Tibial artery (tissue), 4 donors: ENCODE results near the gene FZD7.

Source experiments
- DNase-seq, 2 donors: peaks; one replicate each; pipeline ENCODE4 v3.0.0-alpha.2; 2019
- H3K27ac ChIP-seq, 2 donors: fragments of 200-600 bp; sonication (generic) in 1 of 2; 1 replicate in 1 of 2; 2 replicates in 1 of 2; pipeline ENCODE4 v1.5.1; 2018 to 2019; ENCODE audit warnings: mild to moderate bottlenecking in 1 of 2
- H3K27me3 ChIP-seq, 2 donors: fragments of 200-600 bp; sonication (generic) in 1 of 2; one replicate each; pipeline versions ENCODE4 v1.5.1 to v1.6.0; 2016 to 2019
- H3K36me3 ChIP-seq, 3 donors: fragments of 200-600 bp; sonication (generic) in 2 of 3; one replicate each; pipeline ENCODE4 v1.5.1; 2016 to 2019; ENCODE audit warnings: mild to moderate bottlenecking in 2 of 3
- H3K4me1 ChIP-seq, 4 donors: fragments of 200-600 bp; sonication (generic) in 2 of 4; 1 replicate in 3 of 4; 2 replicates in 1 of 4; pipeline ENCODE4 v1.5.1; 2016 to 2019
- H3K4me3 ChIP-seq, 2 donors: fragments of 200-600 bp; sonication (generic) in 1 of 2; 1 replicate in 1 of 2; 2 replicates in 1 of 2; pipeline ENCODE4 v1.5.1; 2018 to 2019; ENCODE audit warnings: mild to moderate bottlenecking in 2 of 2
- H3K9me3 ChIP-seq, 3 donors: fragments of 200-600 bp; sonication (generic) in 1 of 3; one replicate each; pipeline ENCODE4 v1.5.1; 2016 to 2019
- CTCF ChIP-seq, 2 experiments: fragments of 200-600 bp in 1 of 2; fragments of 450-650 bp in 1 of 2; IDR thresholded peaks; one replicate each; pipeline ENCODE4 v1.5.1; 2017 to 2019; ENCODE audit warnings: antibody characterized with exemption in 2 of 2, mild to moderate bottlenecking in 1 of 2, moderate library complexity in 1 of 2
- intact Hi-C: fragments of 100-400 bp; cut with DNase I; formaldehyde crosslinking; loops from one replicate; pipeline ENCODE4 v1.15.0; 2023; ENCODE audit warnings: low total_unique reads

The FZD7 gene

GRCh38 chr2:202036601-202037037 lies 3.0 kb downstream of the FZD7 start:
- Histone ChIP-seq H3K27ac (peak overlapping the region; percentile 58 to 99), H3K36me3 (no peaks in the 10 kb centered on the region), H3K4me1 (peaks cover 0 to 66% (median 38%) of the 10 kb centered on the region in 4 donors), H3K4me3 (peak overlapping the region; percentile 81 to 96), H3K9me3 (no peaks in the 10 kb centered on the region), H3K27me3 (no peaks in the 10 kb centered on the region)
- TF ChIP-seq CTCF (IDR thresholded peaks at IDR 0.05): no peak
- DNase-seq: no peak
- intact Hi-C loops: loop anchor here (5.0 kb wide), 3 partner anchors 141 to 239 kb away; no protein-coding TSS in a partner anchor

- no peak for DNase-seq
- H3K9me3 ChIP-seq: no peaks in the 10 kb centered on the region
- no peak for TF ChIP-seq CTCF (IDR thresholded peaks at IDR 0.05)
- intact Hi-C loops: loop anchor here (5.0 kb wide), 3 partner anchors 140 to 240 kb away; no protein-coding TSS in a partner anchor
- H3K27ac ChIP-seq: peak overlapping the region; percentile 58 to 99
- H3K27me3 ChIP-seq: no peaks in the 10 kb centered on the region
- H3K4me1 ChIP-seq: peaks cover 0 to 61% (median 36%) of the 10 kb centered on the region in 4 donors
- H3K4me3 ChIP-seq: peak overlapping the region; percentile 81 to 96
- no peaks in the 10 kb centered on the region for H3K36me3 ChIP-seq
These were observed 3.4 kb downstream of the FZD7 start for GRCh38 chr2:202037086-202037485.

- peaks cover 0 to 58% (median 35%) of the 10 kb centered on the region in 4 donors for H3K4me1 ChIP-seq
These were observed 5.0 kb downstream of the FZD7 start for GRCh38 chr2:202038471-202039277.

GRCh38 chr2:202039278-202040078 lies 5.8 kb downstream of the FZD7 start:
- H3K27ac ChIP-seq: peak overlapping the region in 1 of 2 donors; percentile 99
- no peak for TF ChIP-seq CTCF (IDR thresholded peaks at IDR 0.05)
- H3K36me3 ChIP-seq: no peaks in the 10 kb centered on the region
- peak overlapping the region; percentile 0 to 11 for H3K4me3 ChIP-seq
- intact Hi-C loops: loop anchor here (5.0 kb wide), 3 partner anchors 138 to 242 kb away; no protein-coding TSS in a partner anchor
- no peak for DNase-seq
- no peaks in the 10 kb centered on the region for H3K9me3 ChIP-seq
- H3K27me3 ChIP-seq: no peaks in the 10 kb centered on the region
- H3K4me1 ChIP-seq: peaks cover 0 to 58% (median 35%) of the 10 kb centered on the region in 4 donors

More at GRCh38 chr2:202038471-202039277, 5.0 kb downstream of the FZD7 start:
- intact Hi-C loops: loop anchor here (5.0 kb wide), 3 partner anchors 139 to 241 kb away; no protein-coding TSS in a partner anchor
- DNase-seq: no peak
- no peak for TF ChIP-seq CTCF (IDR thresholded peaks at IDR 0.05)
- peak overlapping the region; percentile 0 to 11 for H3K4me3 ChIP-seq
- H3K9me3 ChIP-seq: no peaks in the 10 kb centered on the region
- no peaks in the 10 kb centered on the region for H3K27me3 ChIP-seq
- no peaks in the 10 kb centered on the region for H3K36me3 ChIP-seq
- H3K27ac ChIP-seq: peak overlapping the region in 1 of 2 donors; percentile 99

- DNase-seq: no peak
- TF ChIP-seq CTCF (IDR thresholded peaks at IDR 0.05): no peak
- Histone ChIP-seq H3K27me3 (no peaks in the 10 kb centered on the region), H3K36me3 (no peaks in the 10 kb centered on the region), H3K4me1 (peaks cover 0 to 52% (median 31%) of the 10 kb centered on the region in 4 donors), H3K27ac (peak overlapping the region in 1 of 2 donors; percentile 99), H3K4me3 (no peak overlapping the region), H3K9me3 (no peaks in the 10 kb centered on the region)
- intact Hi-C loops: no loop called here
These were observed 6.6 kb downstream of the FZD7 start for GRCh38 chr2:202040079-202040844.
